Measurements from ENCODE around the gene CCDC171. TPM values are rescaled to one million over a fixed set of nuclear protein-coding genes. Genes with fewer than 3 reads are reported as not detected.

CCDC171 gene
- total RNA-seq, 4 donors from 2014 or later: 3.2 to 8.3 (median 4.5) TPM

DNA sequence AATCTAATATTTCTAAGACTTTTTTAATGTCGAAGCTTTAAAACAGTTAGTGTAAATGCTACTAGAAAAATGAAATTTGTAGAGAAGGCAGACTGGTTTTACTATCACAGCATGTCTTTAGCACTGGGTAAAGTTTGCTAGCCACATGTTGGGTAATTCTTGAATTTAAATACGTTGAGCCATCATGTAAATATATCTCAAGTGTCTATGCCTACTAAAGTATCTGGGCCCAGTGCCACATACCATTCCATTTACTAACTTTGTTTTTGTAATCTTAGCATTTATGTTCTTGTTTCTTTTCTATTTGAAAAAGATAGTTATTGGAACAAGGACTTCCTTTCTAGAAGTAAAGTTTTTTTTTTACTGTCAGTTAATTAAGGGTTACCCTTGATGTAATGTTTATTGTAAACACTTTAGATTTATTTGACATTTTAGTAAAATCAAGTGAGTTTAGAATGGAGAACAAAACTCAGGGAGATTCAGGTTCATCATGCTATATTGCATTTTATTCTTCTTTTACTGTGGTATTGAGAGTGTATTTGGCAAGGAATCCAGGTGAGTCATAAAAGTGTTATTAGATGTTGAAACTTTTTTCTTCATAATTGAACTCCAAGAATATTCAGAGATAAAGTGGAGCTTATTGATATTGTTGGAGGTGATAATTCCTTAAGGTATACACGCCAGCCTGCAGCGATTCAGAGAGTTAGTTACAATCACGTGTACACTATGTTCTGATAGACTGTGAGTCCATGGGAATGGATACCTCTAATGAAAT, 182.4 kb downstream of the CCDC171 start:
- no peak for DNase-seq
- Histone ChIP-seq H3K4me3 (no peak overlapping the region), H3K27me3 (no peaks in the 10 kb centered on the region), H3K36me3 (no peaks in the 10 kb centered on the region), H3K27ac (no peak overlapping the region), H3K4me1 (no peaks in the 10 kb centered on the region), H3K9me3 (no peaks in the 10 kb centered on the region)
- TF ChIP-seq POLR2A (IDR thresholded peaks at IDR 0.05) (no peak), CTCF (IDR thresholded peaks at IDR 0.05) (no peak)

- no peak overlapping the region for H3K4me3 ChIP-seq
- TF ChIP-seq CTCF (IDR thresholded peaks at IDR 0.05) (no peak), POLR2A (IDR thresholded peaks at IDR 0.05) (no peak)
- no peak for DNase-seq
- H3K4me1 ChIP-seq: no peaks in the 10 kb centered on the region
- no peaks in the 10 kb centered on the region for H3K27me3 ChIP-seq
- no peaks in the 10 kb centered on the region for H3K36me3 ChIP-seq
- no peak overlapping the region for H3K27ac ChIP-seq
- H3K9me3 ChIP-seq: no peaks in the 10 kb centered on the region
Observed at GRCh38 chr9:15736569-15736968, 183.7 kb downstream of the CCDC171 start.

DNA sequence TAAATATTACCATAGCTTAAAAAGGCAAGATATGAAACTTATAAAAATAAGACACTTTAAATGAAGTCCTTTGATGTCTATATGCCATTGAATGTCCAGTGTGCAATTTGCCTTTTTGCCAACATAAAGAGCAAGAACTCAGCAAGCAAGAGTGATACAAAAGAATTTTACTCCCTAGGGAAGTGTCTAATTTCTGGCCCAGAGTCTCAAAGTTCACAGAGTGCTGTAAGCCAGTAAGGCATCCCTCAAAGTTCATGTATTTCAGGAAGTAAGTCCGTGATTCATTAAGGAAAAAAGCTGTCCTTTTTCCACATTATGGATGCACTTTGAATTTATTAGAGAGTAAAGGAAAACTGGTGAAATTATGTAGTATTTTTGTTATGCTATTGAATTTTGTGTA, 185.2 kb downstream of the CCDC171 start:
- no peak for TF ChIP-seq CTCF (IDR thresholded peaks at IDR 0.05)
- no peak for TF ChIP-seq POLR2A (IDR thresholded peaks at IDR 0.05)
- no peak overlapping the region for H3K27ac ChIP-seq
- H3K27me3 ChIP-seq: no peaks in the 10 kb centered on the region
- no peaks in the 10 kb centered on the region for H3K36me3 ChIP-seq
- no peak for DNase-seq
- H3K9me3 ChIP-seq: no peaks in the 10 kb centered on the region
- no peak overlapping the region for H3K4me3 ChIP-seq
- H3K4me1 ChIP-seq: no peaks in the 10 kb centered on the region

DNA sequence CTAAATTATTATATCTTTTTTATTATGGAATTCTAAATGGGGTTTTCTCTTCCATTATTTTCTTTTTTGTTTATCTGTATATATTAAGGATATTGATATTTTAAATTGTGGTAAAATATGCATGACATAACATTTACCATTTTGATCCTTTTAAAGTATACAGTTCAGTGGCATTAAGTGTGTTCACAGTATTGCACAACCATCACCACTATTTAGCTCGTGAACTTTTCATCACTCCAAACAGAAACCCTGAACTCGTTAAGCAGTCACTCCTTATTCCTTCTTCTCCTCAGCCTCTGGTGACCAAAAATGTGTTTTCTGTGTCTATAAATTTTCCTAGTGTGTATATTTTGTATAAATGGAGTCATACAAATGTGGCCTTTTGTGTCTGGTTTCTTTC, 188.2 kb downstream of the CCDC171 start:
- H3K36me3 ChIP-seq: no peaks in the 10 kb centered on the region
- H3K27ac ChIP-seq: no peak overlapping the region
- no peaks in the 10 kb centered on the region for H3K9me3 ChIP-seq
- no peak overlapping the region for H3K4me3 ChIP-seq
- no peak for DNase-seq
- TF ChIP-seq CTCF (IDR thresholded peaks at IDR 0.05): no peak
- no peak for TF ChIP-seq POLR2A (IDR thresholded peaks at IDR 0.05)
- no peaks in the 10 kb centered on the region for H3K4me1 ChIP-seq
- no peaks in the 10 kb centered on the region for H3K27me3 ChIP-seq

DNA sequence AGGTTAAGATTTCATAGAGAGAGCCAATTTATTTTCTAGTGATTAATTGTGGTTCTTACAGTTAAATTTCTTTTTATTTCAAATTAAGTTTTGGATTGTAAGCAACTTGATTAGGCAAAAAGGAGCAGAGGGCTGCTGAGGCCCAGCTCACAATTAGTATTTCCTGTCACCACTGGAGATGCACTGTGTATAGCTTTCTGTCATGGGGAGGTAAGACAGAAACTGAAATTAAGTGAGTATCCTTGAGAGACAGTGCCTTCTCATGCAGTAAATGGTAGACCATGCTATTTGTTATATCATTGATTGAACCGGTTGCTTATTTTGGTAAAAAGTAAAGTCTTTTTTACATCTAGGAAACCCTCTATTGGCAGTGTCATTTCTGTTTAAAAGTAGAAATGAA, 190.7 kb downstream of the CCDC171 start:
- no peaks in the 10 kb centered on the region for H3K36me3 ChIP-seq
- H3K9me3 ChIP-seq: no peaks in the 10 kb centered on the region
- DNase-seq: no peak
- H3K27ac ChIP-seq: no peak overlapping the region
- TF ChIP-seq POLR2A (IDR thresholded peaks at IDR 0.05): no peak
- no peak for TF ChIP-seq CTCF (IDR thresholded peaks at IDR 0.05)
- H3K4me1 ChIP-seq: no peaks in the 10 kb centered on the region
- H3K4me3 ChIP-seq: no peak overlapping the region
- H3K27me3 ChIP-seq: no peaks in the 10 kb centered on the region

All from Peyer's patch (tissue), 4 donors.